Hepatocyte (in vitro differentiated cells): ENCODE results near the gene OPN1SW.

Experiments used
- CTCF ChIP-seq: fragments of 200-600 bp; sonication (generic); IDR thresholded peaks from 2 replicates; pipeline ENCODE4 v1.5.1; 2016; ENCODE audit warnings: antibody characterized with exemption, mild to moderate bottlenecking; ENCODE audit not compliant: poor library complexity
- EZH2phosphoT487 ChIP-seq: fragments of 200-600 bp; sonication (generic); IDR thresholded peaks from one replicate; pipeline ENCODE4 v1.6.1; 2018; ENCODE audit warnings: antibody characterized with exemption, mild to moderate bottlenecking, low read depth, moderate library complexity; ENCODE audit not compliant: unreplicated experiment, severe bottlenecking

- no peak for TF ChIP-seq CTCF
- TF ChIP-seq EZH2phosphoT487: no peak
Measured at GRCh38 chr7:128742206-128742605, 33.4 kb downstream of the OPN1SW start.
